Skeletal muscle cell (primary cell): Measurements from ENCODE around the gene CCDC82.
"Not testable (repeated sequence)": the region's sequence is repeated elsewhere in the genome, so short reads cannot be mapped to it uniquely, and the experiment has no call there.

Experiments used
- DNase-seq: peaks from one replicate; pipeline ENCODE4 v3.0.0-alpha.2; 2010; ENCODE audit warnings: low read depth
- H3K4me3 ChIP-seq: 2 replicates; pipeline ENCODE4 v1.5.1; 2011; ENCODE audit warnings: low read depth, mild to moderate bottlenecking, control low read depth, low read length, moderate library complexity

Gene CCDC82

GRCh38 chr11:96389720-96390487 lies at the start of gene CCDC82, which contains the start of gene JRKL:
Gene CCDC82, minus strand, starts transcription at chr11:96389912. Its CDS starts 5,165 bp downstream, at chr11:96384747.
Gene JRKL, plus strand, starts transcription at chr11:96390013. Its CDS starts 637 bp downstream, at chr11:96390650.
- peak; percentile 87 for DNase-seq
- peak within 1 kb of the TSS; percentile 78 for H3K4me3 ChIP-seq

DNA sequence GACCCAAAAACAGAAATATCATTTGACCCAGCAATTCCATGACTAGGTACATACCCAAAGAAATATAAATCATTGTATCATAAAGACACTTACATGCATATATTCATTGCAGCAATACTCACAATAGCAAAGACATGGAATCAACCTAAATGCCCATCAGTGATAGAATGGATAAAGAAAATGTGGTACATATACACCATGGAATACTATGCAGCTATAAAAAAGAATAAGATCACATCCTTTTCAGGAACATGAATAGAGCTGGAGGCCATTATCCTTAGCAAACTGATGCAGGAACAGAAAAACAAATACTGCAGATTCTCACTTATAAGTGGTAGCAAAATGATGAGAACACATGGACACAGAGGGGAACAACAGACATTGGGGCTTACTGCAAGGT lies 42.9 kb upstream of the CCDC82 start:
- H3K4me3 ChIP-seq, DNase-seq: not testable (repeated sequence)

DNA sequence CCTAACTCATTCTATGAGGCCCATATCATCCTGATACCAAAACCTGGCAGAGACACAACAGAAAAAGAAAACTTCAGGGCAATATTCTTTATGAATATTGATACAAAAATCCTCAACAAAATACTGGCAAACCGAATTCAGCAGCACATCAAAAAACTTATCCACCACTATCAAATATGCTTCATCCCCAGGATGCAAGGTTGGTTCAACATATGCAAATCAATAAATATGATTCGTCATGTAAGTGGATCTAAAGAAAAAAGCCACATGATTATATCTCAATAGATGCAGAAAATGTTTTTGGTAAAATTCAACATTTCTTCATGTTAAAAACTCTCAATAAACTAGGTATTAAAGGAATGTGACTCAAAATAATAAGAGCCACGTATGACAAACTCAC lies 41.0 kb upstream of the CCDC82 start:
- no peak for DNase-seq
- no peak overlapping the region for H3K4me3 ChIP-seq

DNA sequence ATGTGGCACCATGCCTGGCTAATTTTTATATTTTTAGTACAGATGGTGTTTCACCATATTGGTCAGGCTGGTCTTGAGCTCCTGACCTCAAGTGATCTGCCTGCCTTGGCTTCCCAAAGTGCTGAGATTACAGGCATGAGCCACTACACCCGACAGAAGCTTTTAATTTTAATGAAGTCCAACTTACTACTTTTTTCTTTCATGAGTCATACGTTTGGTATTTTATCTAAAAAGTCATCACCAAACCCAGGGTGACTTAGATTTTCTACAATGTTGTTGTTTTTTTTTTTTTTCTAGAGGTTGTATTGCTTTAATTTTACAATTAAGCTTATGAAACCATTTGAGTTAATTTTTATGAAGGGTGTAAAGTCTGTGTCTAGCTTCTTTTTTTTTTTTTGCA lies 35.0 kb upstream of the CCDC82 start:
- no peak overlapping the region for H3K4me3 ChIP-seq
- DNase-seq, result no peak

DNA sequence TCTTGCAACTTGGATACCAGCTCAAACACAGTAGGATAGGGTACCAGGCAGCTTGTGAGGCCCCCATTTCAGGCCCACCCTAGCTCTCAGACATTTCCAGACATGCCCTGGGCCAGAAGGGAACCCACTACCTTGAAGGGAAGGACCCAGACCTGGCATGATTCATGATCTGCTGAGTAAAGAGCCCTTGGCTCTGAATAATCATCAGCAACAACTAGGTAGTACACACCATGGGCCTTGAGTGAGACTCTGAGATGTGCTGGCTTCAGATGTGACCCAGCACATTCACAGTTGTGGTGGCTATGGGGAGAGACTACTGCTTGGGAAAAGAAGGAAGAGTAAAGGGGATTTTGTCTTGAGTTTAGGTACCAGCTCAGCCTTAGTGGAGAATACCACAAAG lies 23.7 kb upstream of the CCDC82 start:
- no peak overlapping the region for H3K4me3 ChIP-seq
- DNase-seq, result no peak

DNA sequence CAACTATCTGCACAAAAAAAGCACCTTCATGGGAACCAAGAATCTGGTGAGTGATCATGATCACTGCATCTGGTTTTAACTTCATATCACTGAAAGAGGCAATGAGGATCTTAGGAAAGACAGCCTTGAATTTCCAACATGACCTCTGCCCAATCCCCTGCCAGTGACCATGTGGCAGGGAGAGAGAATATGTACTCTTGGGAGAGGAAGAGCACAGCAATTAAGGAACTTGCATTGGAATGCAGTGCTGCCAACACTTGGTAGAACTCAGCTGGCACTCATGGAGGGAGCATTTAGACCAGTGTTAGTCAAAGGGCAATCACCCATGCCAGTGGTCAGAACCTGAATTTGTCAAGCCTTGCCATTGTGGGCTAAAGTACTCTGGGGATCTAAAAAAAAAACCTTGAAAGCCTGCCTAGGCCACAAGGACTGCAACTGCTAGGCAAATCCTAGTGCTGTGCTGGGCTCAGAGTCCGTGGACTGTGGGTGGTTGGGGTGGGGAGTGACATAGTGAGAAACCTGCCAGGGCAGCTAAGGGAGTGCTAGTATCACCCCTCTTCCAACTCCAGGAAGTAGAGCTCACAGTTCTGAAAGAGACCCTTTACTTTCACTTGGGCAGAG lies 23.2 kb upstream of the CCDC82 start:
- no peak overlapping the region for H3K4me3 ChIP-seq
- DNase-seq, result no peak

DNA sequence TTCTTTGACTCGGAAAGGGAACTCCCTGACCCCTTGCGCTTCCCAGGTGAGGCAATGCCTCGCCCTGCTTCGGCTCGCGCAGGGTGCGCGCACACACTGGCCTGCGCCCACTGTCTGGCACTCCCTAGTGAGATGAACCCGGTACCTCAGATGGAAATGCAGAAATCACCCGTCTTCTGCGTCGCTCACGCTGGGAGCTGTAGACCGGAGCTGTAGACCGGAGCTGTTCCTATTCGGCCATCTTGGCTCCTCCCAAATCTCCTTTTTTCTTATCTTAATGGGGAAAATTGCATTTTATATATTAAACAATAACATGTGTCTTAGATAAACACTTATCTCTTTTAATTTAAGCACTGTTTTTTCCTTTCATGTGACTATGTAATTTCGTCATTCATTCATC lies 21.7 kb upstream of the CCDC82 start:
- not testable (repeated sequence) for H3K4me3 ChIP-seq, DNase-seq

GRCh38 chr11:96400697-96401096 lies 11.0 kb upstream of the CCDC82 start:
- no peak overlapping the region for H3K4me3 ChIP-seq
- no peak for DNase-seq

DNA sequence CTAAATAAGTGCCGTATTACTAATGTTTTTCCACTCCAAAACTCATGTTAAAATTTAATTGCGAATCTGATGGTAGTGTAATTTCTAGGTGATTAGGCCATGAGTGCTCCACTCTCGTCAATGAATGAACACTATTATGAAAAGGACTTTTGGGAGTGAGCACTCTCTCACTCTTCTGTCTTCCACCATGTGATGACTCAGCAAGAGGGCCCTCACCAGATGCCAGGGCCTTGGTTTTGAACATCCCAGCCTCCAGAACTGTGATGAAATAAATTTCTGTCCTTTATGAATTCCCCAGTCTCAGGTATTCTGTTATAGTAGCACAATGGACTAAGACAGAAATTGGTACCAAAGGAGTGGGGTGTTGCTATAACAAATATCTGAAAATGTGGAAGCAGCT lies 8.2 kb upstream of the CCDC82 start:
- no peak overlapping the region for H3K4me3 ChIP-seq
- no peak for DNase-seq

GRCh38 chr11:96396637-96397036 lies 6.9 kb upstream of the CCDC82 start:
- no peak for DNase-seq
- no peak overlapping the region for H3K4me3 ChIP-seq

DNA sequence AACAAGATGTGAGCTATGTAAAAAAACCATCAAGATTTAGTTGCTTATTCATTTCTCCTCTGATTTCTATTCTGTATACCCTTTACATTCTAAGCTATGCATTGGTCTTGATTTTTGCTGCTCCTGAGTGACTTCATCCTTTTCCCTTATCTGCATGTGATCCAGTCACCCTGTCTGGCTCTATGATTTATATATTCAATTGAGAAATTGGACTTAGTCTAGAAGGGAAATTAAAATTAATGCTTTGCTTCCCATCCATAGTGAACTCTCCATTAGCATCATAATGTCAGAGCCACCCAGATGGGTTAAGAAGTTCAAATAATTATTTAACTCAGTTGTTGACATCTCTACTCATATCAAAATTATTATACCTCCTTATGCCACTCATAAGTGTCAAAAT lies 5.1 kb upstream of the CCDC82 start:
- no peak overlapping the region for H3K4me3 ChIP-seq
- DNase-seq, result no peak

- peak; percentile 4 for DNase-seq
- H3K4me3 ChIP-seq, result no peak overlapping the region
These were observed 4.1 kb upstream of the CCDC82 start for GRCh38 chr11:96393753-96394348.

GRCh38 chr11:96391698-96392307 lies 2.1 kb upstream of the CCDC82 start:
- DNase-seq, result no peak
- H3K4me3 ChIP-seq, result no peak overlapping the region

- DNase-seq, result no peak
- H3K4me3 ChIP-seq, result peak overlapping the region; percentile 78
These were observed 728 bp upstream of the CCDC82 start for GRCh38 chr11:96390488-96390792.

GRCh38 chr11:96388891-96389719 lies 607 bp downstream of the CCDC82 start:
- peak; percentile 5 for DNase-seq
- H3K4me3 ChIP-seq, result peak overlapping the region; percentile 78

GRCh38 chr11:96385187-96385586 lies 4.5 kb downstream of the CCDC82 start:
- no peak overlapping the region for H3K4me3 ChIP-seq
- no peak for DNase-seq

DNA sequence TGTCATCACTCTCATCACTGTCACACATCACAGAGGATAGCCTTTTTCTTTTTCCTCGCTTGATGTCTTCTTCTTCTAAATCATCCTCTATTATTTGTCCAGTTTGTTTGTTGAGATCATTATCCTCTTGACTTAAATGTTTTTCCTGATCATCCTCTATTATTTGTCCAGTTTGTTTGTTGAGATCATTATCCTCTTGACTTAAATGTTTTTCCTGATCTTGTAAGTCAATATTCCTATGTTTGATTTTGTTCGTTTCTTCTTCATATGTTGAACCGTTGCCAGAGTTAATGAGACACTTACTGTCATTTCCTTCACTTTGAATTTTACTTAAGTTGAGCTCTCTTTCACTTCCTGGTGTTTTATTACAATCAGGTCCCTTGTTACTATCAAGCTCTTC lies 5.6 kb downstream of the CCDC82 start:
- H3K4me3 ChIP-seq, result no peak overlapping the region
- DNase-seq, result no peak

GRCh38 chr11:96376796-96377195 lies 12.9 kb downstream of the CCDC82 start:
- no peak for DNase-seq
- no peak overlapping the region for H3K4me3 ChIP-seq

GRCh38 chr11:96373826-96374225 lies 15.9 kb downstream of the CCDC82 start:
- H3K4me3 ChIP-seq, result no peak overlapping the region
- DNase-seq, result no peak

DNA sequence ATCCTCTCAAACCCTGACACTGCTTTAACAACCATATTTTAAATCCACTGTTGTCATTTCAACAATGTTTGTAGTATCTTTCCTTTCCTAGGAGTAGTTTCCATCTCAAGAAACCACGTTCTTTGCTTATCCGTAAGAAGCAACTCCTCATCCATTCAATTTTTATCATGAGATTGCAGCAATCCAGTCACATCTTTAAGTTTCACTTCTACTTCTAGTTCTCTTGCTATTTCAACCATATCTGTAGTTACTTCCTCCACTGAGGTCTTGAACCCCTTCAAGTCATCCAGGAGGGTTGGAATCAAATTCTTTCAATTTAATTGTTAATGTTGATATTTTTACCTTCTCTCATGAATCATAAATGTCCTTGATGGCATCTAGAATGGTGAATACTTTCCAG lies 22.4 kb downstream of the CCDC82 start:
- no peak for DNase-seq
- no peak overlapping the region for H3K4me3 ChIP-seq
